Psoas muscle (tissue), 8 donors: ENCODE measurements around the gene ITCH. TPM values are rescaled to one million over a fixed set of nuclear protein-coding genes. Genes with fewer than 3 reads are reported as not detected.
"Not testable (repeated sequence)": the region's sequence is repeated elsewhere in the genome, so short reads cannot be mapped to it uniquely, and the experiment has no call there.

Experiments used
- ATAC-seq, 4 donors: fragments of 200-7000 bp; cut with Tn5 transposase; one replicate each; pipeline ENCODE4 v1.9.1; 2020; ENCODE audit warnings: moderate library complexity in 3 of 4, mild to moderate bottlenecking in 2 of 4
- DNase-seq, 2 donors: peaks; one replicate each; pipeline ENCODE4 v3.0.0-alpha.2; 2020
- H3K27ac ChIP-seq: fragments of 200-600 bp; one replicate; pipeline ENCODE4 v1.8.0; 2022
- H3K27me3 ChIP-seq, 3 donors: fragments of 200-600 bp in 1 of 3; one replicate each; pipeline versions ENCODE4 v1.6.1 to v1.8.0; 2013 to 2022; ENCODE audit warnings: low read length in 2 of 3, mild to moderate bottlenecking in 2 of 3, moderate library complexity in 1 of 3; ENCODE audit not compliant: insufficient read depth in 3 of 3
- H3K36me3 ChIP-seq, 2 donors: fragments of 200-600 bp in 1 of 2; one replicate each; pipeline versions ENCODE4 v1.6.1 to v1.8.0; 2013 to 2022; ENCODE audit warnings: low read depth in 1 of 2, mild to moderate bottlenecking in 1 of 2, moderate library complexity in 1 of 2; ENCODE audit not compliant: insufficient read depth in 1 of 2
- H3K4me1 ChIP-seq: fragments of 200-600 bp; one replicate; pipeline ENCODE4 v1.8.0; 2022
- H3K4me3 ChIP-seq: fragments of 200-600 bp; one replicate; pipeline ENCODE4 v1.8.0; 2022; ENCODE audit warnings: mild to moderate bottlenecking
- H3K9me3 ChIP-seq: fragments of 200-600 bp; one replicate; pipeline ENCODE4 v1.8.0; 2022
- CTCF ChIP-seq: fragments of 200-600 bp; IDR thresholded peaks from one replicate; pipeline ENCODE4 v1.8.0; 2022; ENCODE audit warnings: antibody characterized with exemption
- WGBS, 3 donors: extraction: QIAGEN DNeasy Blood & Tissue Kit; methylation state at CpG; one replicate each; pipeline versions ENCODE4 v1.1.6 to v1.1.7; 2013; 5-methylcytosine and 5-hydroxymethylcytosine counted together
- intact Hi-C, 2 donors: fragments of 100-400 bp; cut with DNase I; formaldehyde crosslinking; loops; one replicate each; pipeline versions ENCODE4 v1.11.0 to v1.14.2; 2022
- polyA plus RNA-seq, 3 donors: library from polyadenylated mRNA; stranded (reverse); fragments of 200-250 nt; gene quantifications; one replicate each; pipeline ENCODE4 v1.2.3, GENCODE V29; 2013
- total RNA-seq, 4 donors: library from RNA; stranded (reverse); fragmentation: NEBNext Ultra II Directional in 2 of 4; extraction: Animal tissue kit (Norgen Biotek cat#: 25700) in 2 of 4; gene quantifications; one replicate each; pipeline versions ENCODE4 v1.2.1 to v1.2.4, GENCODE V29; 2021 to 2023
- donor health status: healthy with polysubstance abuse.
- donor health status: DM: no; HTN: no; CAD: no; lungs with moderate emphysema.
- donor health status: Bipolar disorder and iron deficiency.
- donor health status: healthy.
- donor health status: DM: yes; HTN: yes; CAD: no.
- donor health status: DM: no; HTN: no; CAD: no.
- donor health status: DM: no; HTN: no; CAD: no.
- donor health status: DM: yes; HTN: yes; CAD: no.

Gene ITCH
- total and polyA plus RNA-seq, 7 donors, result 10.1 to 50.3 (median 36.9) TPM

GRCh38 chr20:34365765-34366213, 2.7 kb downstream of the ITCH start:
- H3K9me3 ChIP-seq, result no peaks in the 10 kb centered on the region
- no peak overlapping the region for H3K27ac ChIP-seq
- H3K27me3 ChIP-seq, result no peaks in the 10 kb centered on the region
- 70 to 88% (median 82%) methylated on average over 3 of the region's 3 CpGs for WGBS, 3 donors
- H3K4me3 ChIP-seq, result no peak overlapping the region
- peaks cover 25% of the 10 kb centered on the region for H3K4me1 ChIP-seq
- intact Hi-C loops, result no loop called here
- H3K36me3 ChIP-seq, result peaks cover 3 to 20% of the 10 kb centered on the region in 2 donors
- DNase-seq, result no peak
- ATAC-seq, result no peak
- no peak for TF ChIP-seq CTCF

- no peak for TF ChIP-seq CTCF
- H3K9me3 ChIP-seq, result no peaks in the 10 kb centered on the region
- ATAC-seq (no peak), DNase-seq (no peak)
- WGBS, 3 donors, result 78 to 86% (median 78%) methylated on average over 5 of the region's 5 CpGs
- peaks cover 3 to 30% of the 10 kb centered on the region in 2 donors for H3K36me3 ChIP-seq
- H3K4me1 ChIP-seq, result peaks cover 25% of the 10 kb centered on the region
- intact Hi-C loops, result no loop called here
- no peak overlapping the region for H3K4me3 ChIP-seq
- H3K27ac ChIP-seq, result no peak overlapping the region
- no peaks in the 10 kb centered on the region for H3K27me3 ChIP-seq
Observed at GRCh38 chr20:34367155-34367554, 4.1 kb downstream of the ITCH start.

- DNase-seq, H3K4me3 ChIP-seq, ATAC-seq, H3K27ac ChIP-seq, intact Hi-C loops, H3K27me3 ChIP-seq, H3K9me3 ChIP-seq: not testable (repeated sequence)
- H3K4me1 ChIP-seq, result peaks cover 25% of the 10 kb centered on the region
- WGBS, 3 donors, result 88 to 89% (median 88%) methylated on average over 9 of the region's 9 CpGs
- H3K36me3 ChIP-seq, result peaks cover 3 to 35% of the 10 kb centered on the region in 2 donors
Observed at GRCh38 chr20:34367911-34368310, 4.8 kb downstream of the ITCH start.

DNA sequence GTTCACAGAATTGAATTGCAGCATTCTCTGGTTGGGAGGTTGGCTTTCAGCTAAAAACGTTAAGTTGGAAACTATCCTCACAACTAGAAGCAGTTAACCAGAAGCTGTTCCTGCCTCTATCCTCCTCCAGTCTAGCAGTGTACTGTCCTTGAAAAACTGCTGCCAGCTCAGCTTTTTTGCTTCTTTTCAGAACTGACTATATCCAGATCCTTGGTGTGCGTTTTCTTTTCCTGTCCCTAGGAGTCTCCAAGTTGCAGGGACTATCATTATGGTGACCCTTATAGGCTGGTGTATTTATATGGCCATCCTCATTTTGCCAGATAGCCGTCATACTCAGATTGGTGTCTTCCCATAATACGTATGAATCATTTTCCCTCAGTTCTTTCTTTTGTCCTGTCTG, 5.5 kb downstream of the ITCH start:
- H3K9me3 ChIP-seq, result no peaks in the 10 kb centered on the region
- DNase-seq, result no peak
- TF ChIP-seq CTCF, result no peak
- 65 to 71% (median 67%) methylated on average over 4 of the region's 4 CpGs for WGBS, 3 donors
- intact Hi-C loops, result no loop called here
- H3K27ac ChIP-seq, result no peak overlapping the region
- H3K27me3 ChIP-seq, result no peaks in the 10 kb centered on the region
- peaks cover 3 to 41% of the 10 kb centered on the region in 2 donors for H3K36me3 ChIP-seq
- no peak overlapping the region for H3K4me3 ChIP-seq
- ATAC-seq, result no peak
- H3K4me1 ChIP-seq, result peaks cover 25% of the 10 kb centered on the region

DNA sequence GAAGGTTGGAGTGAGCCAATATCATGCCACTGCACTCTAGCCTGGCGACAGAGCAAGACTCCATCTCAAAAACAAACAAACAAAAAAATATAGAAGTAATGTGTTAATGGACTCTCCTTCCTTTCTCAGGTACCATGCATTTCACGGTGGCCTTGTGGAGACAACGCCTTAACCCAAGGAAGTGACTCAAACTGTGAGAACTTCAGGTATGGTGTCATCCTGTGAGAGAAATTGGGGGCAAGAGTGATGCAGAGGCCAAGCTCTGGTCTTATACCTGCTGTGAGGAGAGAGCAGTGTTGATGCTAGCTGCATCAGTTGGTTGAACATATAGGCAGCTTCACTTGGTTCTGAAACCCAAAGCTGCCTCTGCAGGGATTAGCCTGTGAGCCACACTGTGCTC, 6.2 kb downstream of the ITCH start:
- Histone ChIP-seq H3K27me3 (no peaks in the 10 kb centered on the region), H3K27ac (no peak overlapping the region), H3K4me1 (peaks cover 23% of the 10 kb centered on the region), H3K9me3 (no peaks in the 10 kb centered on the region), H3K4me3 (no peak overlapping the region), H3K36me3 (peaks cover 3 to 47% of the 10 kb centered on the region in 2 donors)
- intact Hi-C loops, result no loop called here
- no peak for ATAC-seq
- no peak for DNase-seq
- 64 to 83% (median 78%) methylated on average over 3 of the region's 3 CpGs for WGBS, 3 donors
- no peak for TF ChIP-seq CTCF
